B cell (primary cell): Measurements from ENCODE around the gene HDAC9. TPM values are rescaled to one million over a fixed set of nuclear protein-coding genes. Genes with fewer than 3 reads are reported as not detected.
A peak's percentile ranks its signal among the peaks of the same experiment; 100 is the strongest.

Source experiments
- ATAC-seq: fragments of 200-7000 bp; cut with Tn5 transposase; one replicate; pipeline ENCODE4 v1.10.0; 2021; ENCODE audit warnings: low read depth, mild to moderate bottlenecking, moderate number of reproducible peaks, moderate library complexity
- CTCF ChIA-PET: fragments of 350-600 bp; sonication (Branson Sonifier 250); formaldehyde crosslinking; loops from one replicate; lab custom pipeline; 2021; ENCODE audit warnings: antibody characterized with exemption, inconsistent platforms; lab: Charles Lee
- POLR2A ChIA-PET: fragments of 350-600 bp; sonication (Branson Sonifier 250); formaldehyde crosslinking; loops from one replicate; lab custom pipeline; 2021; ENCODE audit warnings: antibody characterized with exemption; lab: Charles Lee
- DNase-seq: peaks from one replicate; pipeline ENCODE4 v3.0.0; 2013
- H2AFZ ChIP-seq: 2 replicates; pipeline ENCODE4 v1.6.1; 2012; ENCODE audit warnings: mild to moderate bottlenecking, low read depth, low read length; ENCODE audit not compliant: insufficient read depth, poor library complexity, severe bottlenecking
- H3K27ac ChIP-seq, 2 donors: 1 replicate in 1 of 2; 2 replicates in 1 of 2; pipeline ENCODE4 v1.5.1; 2012 to 2013; ENCODE audit warnings: low read length in 2 of 2, mild to moderate bottlenecking in 2 of 2, moderate library complexity in 1 of 2
- H3K27me3 ChIP-seq, 4 experiments: fragments of 200-600 bp in 1 of 4; sonication (generic) in 1 of 4; replicated peaks in 1 of 4; 1 replicate in 2 of 4; 2 replicates in 2 of 4; pipeline versions ENCODE4 v1.6.1 to v1.7.0; 2013 to 2016; ENCODE audit warnings: low read length in 3 of 4, mild to moderate bottlenecking in 2 of 4, mixed read lengths in 1 of 4, moderate library complexity in 1 of 4; ENCODE audit not compliant: insufficient read depth in 4 of 4, control insufficient read depth in 3 of 4; ENCODE audit errors: control extremely low read depth in 1 of 4
- H3K36me3 ChIP-seq, 2 experiments: replicated peaks in 1 of 2; 1 replicate in 1 of 2; 2 replicates in 1 of 2; pipeline versions ENCODE4 v1.6.1 to v1.7.1; 2013; ENCODE audit warnings: low read length in 1 of 2; ENCODE audit not compliant: insufficient read depth in 2 of 2, control insufficient read depth in 1 of 2; ENCODE audit errors: control extremely low read depth in 1 of 2, extremely low read depth in 1 of 2
- H3K4me1 ChIP-seq, 2 donors: fragments of 200-600 bp in 1 of 2; sonication (generic) in 1 of 2; 1 replicate in 1 of 2; 2 replicates in 1 of 2; pipeline versions ENCODE4 v1.5.1 to v1.6.1; 2013 to 2017; ENCODE audit warnings: low read length in 2 of 2; ENCODE audit not compliant: control insufficient read depth in 2 of 2, insufficient read depth in 2 of 2
- H3K4me2 ChIP-seq: replicated peaks from 2 replicates; pipeline ENCODE3; 2012; ENCODE audit warnings: mild to moderate bottlenecking, low read depth, low read length; ENCODE audit not compliant: poor library complexity, severe bottlenecking
- H3K4me3 ChIP-seq, 5 experiments: fragments of 200-600 bp in 1 of 5; sonication (generic) in 1 of 5; 1 replicate in 3 of 5; 2 replicates in 2 of 5; pipeline versions ENCODE4 v1.5.1 to v1.7.0; 2011 to 2016; ENCODE audit warnings: low read length in 4 of 5, mild to moderate bottlenecking in 4 of 5, low read depth in 2 of 5, control low read depth in 1 of 5, moderate library complexity in 1 of 5; ENCODE audit not compliant: insufficient read depth in 1 of 5; ENCODE audit errors: control extremely low read depth in 1 of 5, extremely low read depth in 1 of 5
- H3K79me2 ChIP-seq: fragments of 200-600 bp; sonication (generic); one replicate; pipeline ENCODE4 v1.6.0; 2016; ENCODE audit warnings: low read length; ENCODE audit not compliant: control insufficient read depth, insufficient read depth
- H3K9ac ChIP-seq: fragments of 200-600 bp; sonication (generic); 2 replicates; pipeline ENCODE4 v1.6.1; 2017; ENCODE audit warnings: mild to moderate bottlenecking, low read length, moderate library complexity
- H3K9me3 ChIP-seq, 3 donors: one replicate each; pipeline versions ENCODE4 v1.6.1 to v1.7.1; 2013; ENCODE audit warnings: low read length in 2 of 3; ENCODE audit not compliant: control insufficient read depth in 2 of 3, insufficient read depth in 1 of 3; ENCODE audit errors: control extremely low read depth in 1 of 3
- H4K20me1 ChIP-seq: 2 replicates; pipeline ENCODE4 v1.6.0; 2012; ENCODE audit warnings: mild to moderate bottlenecking, low read length; ENCODE audit not compliant: insufficient read depth, control insufficient read depth, poor library complexity, severe bottlenecking
- H3K27ac Mint-ChIP-seq: one replicate; pipeline ENCODE4 v1.8.0; 2021; ENCODE audit warnings: mixed read lengths
- H3K27me3 Mint-ChIP-seq: one replicate; pipeline ENCODE4 v1.8.0; 2021; ENCODE audit warnings: mixed read lengths
- H3K4me1 Mint-ChIP-seq: one replicate; pipeline ENCODE4 v1.8.0; 2021; ENCODE audit warnings: mixed read lengths
- H3K4me3 Mint-ChIP-seq: one replicate; pipeline ENCODE4 v1.8.0; 2021; ENCODE audit warnings: mixed read lengths
- H3K9me3 Mint-ChIP-seq: one replicate; pipeline ENCODE4 v1.8.0; 2022; ENCODE audit warnings: mixed read lengths; ENCODE audit not compliant: insufficient read depth
- CTCF ChIP-seq: fragments of 200-600 bp; IDR thresholded peaks from one replicate; pipeline ENCODE4 v1.8.0; 2022; ENCODE audit warnings: antibody characterized with exemption, mild to moderate bottlenecking
- EZH2 ChIP-seq: IDR thresholded peaks from 2 replicates; pipeline ENCODE4 v1.6.1; 2012; ENCODE audit warnings: borderline replicate concordance, low read depth, mild to moderate bottlenecking, moderate library complexity, low read length; ENCODE audit not compliant: insufficient read depth, poor library complexity, severe bottlenecking
- WGBS: methylation state at CpG from one replicate; pipeline ENCODE4 v1.1.5; 2013; ENCODE audit warnings: missing lambda C conversion rate; ENCODE audit not compliant: insufficient coverage; 5-methylcytosine and 5-hydroxymethylcytosine counted together
- intact Hi-C: fragments of 100-400 bp; cut with micrococcal nuclease; formaldehyde crosslinking; loops from one replicate; pipeline ENCODE4 v1.10.0; 2022
- polyA plus RNA-seq: library from polyadenylated mRNA; depleted of rRNA; stranded (reverse); fragments of >200 nt; gene quantifications from 2 replicates; pipeline ENCODE4 v1.2.3, GENCODE V29; 2012
- total RNA-seq, 2 donors: library from RNA; stranded (reverse); fragments of 120-200 nt in 1 of 2; gene quantifications; 1 replicate in 1 of 2; 2 replicates in 1 of 2; pipeline versions ENCODE4 v1.2.3 to v1.2.4, GENCODE V29; 2013 to 2022

The HDAC9 gene
- total and polyA plus RNA-seq, 2 donors (not counting 1 experiment from before 2014, with no cell fraction given): 49.1 to 64.8 TPM

DNA sequence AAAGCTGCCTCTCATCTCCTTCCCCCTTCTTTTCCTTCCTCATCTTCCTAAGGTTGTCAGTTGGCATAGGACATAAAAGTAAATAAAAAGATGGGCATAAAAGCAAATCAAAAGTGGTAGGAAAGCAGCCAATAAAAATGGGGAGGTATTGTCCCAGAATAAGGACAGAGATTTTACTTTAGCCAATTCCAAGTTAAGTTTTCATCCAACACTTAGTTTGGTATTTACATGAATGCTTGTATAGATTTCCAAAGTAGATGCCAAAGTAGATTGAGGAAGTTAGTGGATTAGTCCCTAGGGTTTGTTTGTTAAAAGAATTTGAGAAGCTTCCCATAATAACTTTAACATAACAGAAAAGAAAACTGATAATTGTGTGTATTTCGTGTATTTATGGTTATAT, 33.7 kb downstream of the HDAC9 start:
- TF ChIP-seq EZH2 (no peak), CTCF (no peak)
- no peak overlapping the region for H2AFZ ChIP-seq
- Mint-ChIP-seq H3K4me1 (peaks cover 68% of the 10 kb centered on the region), H3K9me3 (no peaks in the 10 kb centered on the region), H3K27ac (peak overlapping the region; percentile 64), H3K27me3 (no peaks in the 10 kb centered on the region), H3K4me3 (peak overlapping the region; percentile 23)
- DNase-seq (no peak), ATAC-seq (no peak)
- ChIA-PET CTCF (interaction anchor here (1.6 to 2.3 kb wide), 6 partner anchors 9 to 177 kb away, joined by 4 to 10 read pairs (median 6); no protein-coding TSS in a partner anchor), POLR2A (no interaction called here)
- H3K4me1 ChIP-seq: peaks cover 46 to 75% of the 10 kb centered on the region in 2 donors
- no peak overlapping the region for H3K27ac ChIP-seq
- H3K9me3 ChIP-seq: peaks cover 0 to 2% (median 0%) of the 10 kb centered on the region in 3 donors
- intact Hi-C loops: no loop called here
- no peak overlapping the region for H3K9ac ChIP-seq
- peaks cover 92% of the 10 kb centered on the region for H3K79me2 ChIP-seq
- H3K4me2 ChIP-seq: peak overlapping the region; percentile 73
- H3K36me3 ChIP-seq: no peaks in the 10 kb centered on the region
- no peaks in the 10 kb centered on the region for H3K27me3 ChIP-seq
- WGBS: no CpG with 5 or more reads among the region's 1 CpG
- no peaks in the 10 kb centered on the region for H4K20me1 ChIP-seq
- H3K4me3 ChIP-seq: no peak overlapping the region
